Central memory CD8-positive, alpha-beta T cell (primary cell): ENCODE data around the gene ST6GALNAC1.
"Not testable (repeated sequence)": the region's sequence is repeated elsewhere in the genome, so short reads cannot be mapped to it uniquely, and the experiment has no call there.

Experiments
- ATAC-seq: fragments of 150-1000 bp; cut with Tn5 transposase; replicated peaks from 2 replicates; pipeline ENCODE4 v1.10.0; 2022; ENCODE audit warnings: mild to moderate bottlenecking, moderate FRiP score, moderate number of reproducible peaks; ENCODE audit not compliant: poor library complexity, severe bottlenecking; ENCODE audit errors: extremely low read depth
- DNase-seq, 2 donors: peaks; one replicate each; pipeline ENCODE4 v3.0.0; 2021; ENCODE audit warnings: low spot score in 2 of 2
- H3K27ac Mint-ChIP-seq: one replicate; pipeline ENCODE4 v1.8.0; 2022; ENCODE audit warnings: low read depth, mild to moderate bottlenecking, moderate library complexity, mixed read lengths
- H3K27me3 Mint-ChIP-seq: one replicate; pipeline ENCODE4 v1.8.0; 2022; ENCODE audit warnings: mixed read lengths
- H3K36me3 Mint-ChIP-seq: one replicate; pipeline ENCODE4 v1.8.0; 2022; ENCODE audit warnings: mild to moderate bottlenecking, moderate library complexity, mixed read lengths; ENCODE audit not compliant: insufficient read depth
- H3K4me1 Mint-ChIP-seq: one replicate; pipeline ENCODE4 v1.8.0; 2022; ENCODE audit warnings: mixed read lengths
- H3K4me3 Mint-ChIP-seq: one replicate; pipeline ENCODE4 v1.8.0; 2022; ENCODE audit warnings: mild to moderate bottlenecking, moderate library complexity, mixed read lengths
- H3K9me3 Mint-ChIP-seq: one replicate; pipeline ENCODE4 v1.8.0; 2022; ENCODE audit warnings: mixed read lengths

Gene ST6GALNAC1

GRCh38 chr17:76650504-76650903 lies 6.9 kb upstream of the ST6GALNAC1 start:
- ATAC-seq, result no peak
- H3K9me3 Mint-ChIP-seq, result peaks cover 5% of the 10 kb centered on the region
- H3K27ac Mint-ChIP-seq, result no peak overlapping the region
- no peaks in the 10 kb centered on the region for H3K36me3 Mint-ChIP-seq
- DNase-seq, result no peak
- no peaks in the 10 kb centered on the region for H3K4me1 Mint-ChIP-seq
- peaks cover 32% of the 10 kb centered on the region for H3K27me3 Mint-ChIP-seq
- H3K4me3 Mint-ChIP-seq, result no peak overlapping the region

GRCh38 chr17:76646712-76647111 lies 3.2 kb upstream of the ST6GALNAC1 start:
- Mint-ChIP-seq H3K4me3 (no peak overlapping the region), H3K36me3 (no peaks in the 10 kb centered on the region), H3K4me1 (no peaks in the 10 kb centered on the region), H3K27ac (no peak overlapping the region), H3K27me3 (peaks cover 31% of the 10 kb centered on the region), H3K9me3 (peaks cover 5% of the 10 kb centered on the region)
- ATAC-seq, result no peak
- no peak for DNase-seq

GRCh38 chr17:76645481-76645880 lies 1.9 kb upstream of the ST6GALNAC1 start:
- DNase-seq (no peak), ATAC-seq (no peak)
- peaks cover 24% of the 10 kb centered on the region for H3K27me3 Mint-ChIP-seq
- no peak overlapping the region for H3K27ac Mint-ChIP-seq
- no peak overlapping the region for H3K4me3 Mint-ChIP-seq
- H3K4me1 Mint-ChIP-seq, result no peaks in the 10 kb centered on the region
- H3K9me3 Mint-ChIP-seq, result peaks cover 5% of the 10 kb centered on the region
- no peaks in the 10 kb centered on the region for H3K36me3 Mint-ChIP-seq

DNA sequence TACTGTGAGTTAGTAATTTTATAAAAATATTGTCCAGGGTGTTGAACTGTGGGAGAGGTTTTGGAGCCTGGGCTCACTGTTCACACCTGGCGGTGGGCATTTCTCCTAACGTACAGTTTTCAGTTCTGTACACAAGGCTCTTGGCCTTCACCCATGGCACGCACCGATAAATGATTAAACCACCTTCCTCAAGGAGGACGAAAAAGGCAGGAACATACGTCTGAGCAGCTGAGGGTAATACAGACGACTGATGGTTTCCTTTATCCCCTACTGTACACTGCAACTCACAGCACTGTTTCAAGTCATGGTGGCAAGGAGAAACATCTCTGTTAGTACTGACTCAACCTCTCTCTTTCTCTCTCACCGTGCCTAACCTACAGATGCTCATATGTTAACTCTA lies 1.4 kb upstream of the ST6GALNAC1 start:
- DNase-seq, result no peak
- Mint-ChIP-seq H3K4me1 (no peaks in the 10 kb centered on the region), H3K4me3 (no peak overlapping the region), H3K27me3 (peaks cover 24% of the 10 kb centered on the region), H3K36me3 (no peaks in the 10 kb centered on the region), H3K9me3 (peaks cover 5% of the 10 kb centered on the region), H3K27ac (no peak overlapping the region)
- no peak for ATAC-seq

DNA sequence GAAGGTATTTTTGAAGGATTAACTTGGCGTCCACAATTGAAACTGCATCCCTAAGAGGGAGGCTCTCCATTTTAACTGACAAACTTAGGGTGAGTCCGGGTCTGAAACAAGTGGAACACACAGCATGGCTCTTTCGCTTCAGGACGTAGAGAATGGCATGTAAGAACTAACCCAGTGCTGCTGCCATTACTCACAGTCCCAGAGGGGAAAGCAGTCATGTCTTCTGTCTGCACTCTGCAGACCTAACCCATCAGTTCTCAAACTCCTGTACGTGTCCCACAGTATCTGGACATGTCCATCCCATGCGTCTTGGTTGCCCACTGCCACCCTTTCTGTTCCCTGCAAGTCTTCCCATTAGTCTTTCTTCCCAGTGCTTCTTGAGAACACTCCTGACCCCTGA lies 563 bp downstream of the ST6GALNAC1 start:
- Mint-ChIP-seq H3K36me3 (no peaks in the 10 kb centered on the region), H3K9me3 (peaks cover 5% of the 10 kb centered on the region), H3K27me3 (peaks cover 10% of the 10 kb centered on the region), H3K4me3 (no peak overlapping the region), H3K27ac (no peak overlapping the region), H3K4me1 (no peaks in the 10 kb centered on the region)
- no peak for DNase-seq
- ATAC-seq, result no peak

DNA sequence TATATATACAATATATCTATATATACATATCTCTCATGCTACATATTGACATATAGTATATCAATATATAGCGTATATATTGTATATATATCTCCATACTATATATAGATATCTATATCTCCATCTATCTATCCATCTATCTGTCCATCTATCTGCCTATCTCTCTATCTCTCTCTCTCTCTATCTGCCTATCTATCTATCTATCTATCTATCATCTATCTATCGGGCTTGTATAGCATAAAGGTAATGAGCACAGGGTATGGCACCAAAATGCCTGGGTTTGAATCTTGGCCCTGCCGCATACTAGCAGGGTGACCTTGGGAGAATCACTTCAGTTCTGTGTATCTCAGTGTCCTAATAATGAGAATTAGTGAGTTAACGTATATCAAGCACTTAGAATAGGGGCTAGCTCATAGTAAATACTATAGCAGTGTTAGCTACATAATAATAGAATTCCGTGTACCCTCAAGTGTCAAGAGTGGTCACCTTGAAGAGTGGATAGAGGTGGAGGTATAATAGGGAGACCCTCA lies 1.5 kb downstream of the ST6GALNAC1 start:
- H3K27ac Mint-ChIP-seq, result no peak overlapping the region
- no peak for DNase-seq
- no peak for ATAC-seq
- H3K4me3 Mint-ChIP-seq, result no peak overlapping the region
- no peaks in the 10 kb centered on the region for H3K4me1 Mint-ChIP-seq
- peaks cover 10% of the 10 kb centered on the region for H3K27me3 Mint-ChIP-seq
- H3K36me3 Mint-ChIP-seq, result no peaks in the 10 kb centered on the region
- peaks cover 5% of the 10 kb centered on the region for H3K9me3 Mint-ChIP-seq

- Mint-ChIP-seq H3K9me3 (peaks cover 1% of the 10 kb centered on the region), H3K27me3 (peaks cover 10% of the 10 kb centered on the region), H3K4me3 (no peak overlapping the region), H3K27ac (no peak overlapping the region), H3K4me1 (no peaks in the 10 kb centered on the region), H3K36me3 (no peaks in the 10 kb centered on the region)
- ATAC-seq (no peak), DNase-seq (no peak)
These were observed 2.1 kb downstream of the ST6GALNAC1 start for GRCh38 chr17:76641501-76641900.

- ATAC-seq (no peak), DNase-seq (no peak)
- no peak overlapping the region for H3K27ac Mint-ChIP-seq
- no peak overlapping the region for H3K4me3 Mint-ChIP-seq
- H3K4me1 Mint-ChIP-seq, result no peaks in the 10 kb centered on the region
- no peaks in the 10 kb centered on the region for H3K9me3 Mint-ChIP-seq
- H3K36me3 Mint-ChIP-seq, result no peaks in the 10 kb centered on the region
- peaks cover 10% of the 10 kb centered on the region for H3K27me3 Mint-ChIP-seq
These were observed 2.8 kb downstream of the ST6GALNAC1 start for GRCh38 chr17:76640550-76641380.

- Mint-ChIP-seq H3K27me3 (peaks cover 21% of the 10 kb centered on the region), H3K27ac (no peak overlapping the region), H3K4me3 (no peak overlapping the region), H3K9me3 (no peaks in the 10 kb centered on the region), H3K4me1 (no peaks in the 10 kb centered on the region), H3K36me3 (no peaks in the 10 kb centered on the region)
- ATAC-seq, result no peak
- no peak for DNase-seq
These were observed 5.3 kb downstream of the ST6GALNAC1 start for GRCh38 chr17:76638263-76638662.

DNA sequence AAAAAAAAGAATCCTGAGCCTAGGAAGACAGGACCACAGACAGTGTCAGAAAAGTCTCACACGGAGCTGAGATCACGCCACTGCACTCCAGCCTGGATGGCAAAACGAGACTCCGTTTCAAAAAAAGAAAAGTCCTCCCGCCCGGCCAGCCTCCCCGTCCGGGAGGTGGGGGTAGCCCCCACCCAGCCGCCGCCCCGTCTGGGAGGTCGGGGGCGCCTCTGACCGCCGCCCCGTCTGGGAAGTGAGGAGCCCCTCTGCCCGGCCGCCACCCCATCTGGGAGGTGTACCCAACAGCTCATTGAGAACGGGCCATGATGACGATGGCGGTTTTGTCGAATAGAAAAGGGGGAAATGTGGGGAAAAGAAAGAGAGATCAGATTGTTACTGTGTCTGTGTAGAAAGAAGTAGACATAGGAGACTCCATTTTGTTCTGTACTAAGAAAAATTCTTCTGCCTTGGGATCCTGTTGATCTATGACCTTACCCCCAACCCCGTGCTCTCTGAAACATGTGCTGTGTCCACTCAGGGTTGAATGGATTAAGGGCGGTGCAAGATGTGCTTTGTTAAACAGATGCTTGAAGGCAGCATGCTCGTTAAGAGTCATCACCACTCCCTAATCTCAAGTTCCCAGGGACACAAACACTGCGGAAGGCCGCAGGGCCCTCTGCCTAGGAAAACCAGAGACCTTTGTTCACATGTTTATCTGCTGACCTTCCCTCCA lies 6.9 kb downstream of the ST6GALNAC1 start:
- H3K4me1 Mint-ChIP-seq, H3K36me3 Mint-ChIP-seq, H3K4me3 Mint-ChIP-seq, H3K27ac Mint-ChIP-seq, H3K9me3 Mint-ChIP-seq, DNase-seq, ATAC-seq: not testable (repeated sequence)
- H3K27me3 Mint-ChIP-seq, result peaks cover 21% of the 10 kb centered on the region

DNA sequence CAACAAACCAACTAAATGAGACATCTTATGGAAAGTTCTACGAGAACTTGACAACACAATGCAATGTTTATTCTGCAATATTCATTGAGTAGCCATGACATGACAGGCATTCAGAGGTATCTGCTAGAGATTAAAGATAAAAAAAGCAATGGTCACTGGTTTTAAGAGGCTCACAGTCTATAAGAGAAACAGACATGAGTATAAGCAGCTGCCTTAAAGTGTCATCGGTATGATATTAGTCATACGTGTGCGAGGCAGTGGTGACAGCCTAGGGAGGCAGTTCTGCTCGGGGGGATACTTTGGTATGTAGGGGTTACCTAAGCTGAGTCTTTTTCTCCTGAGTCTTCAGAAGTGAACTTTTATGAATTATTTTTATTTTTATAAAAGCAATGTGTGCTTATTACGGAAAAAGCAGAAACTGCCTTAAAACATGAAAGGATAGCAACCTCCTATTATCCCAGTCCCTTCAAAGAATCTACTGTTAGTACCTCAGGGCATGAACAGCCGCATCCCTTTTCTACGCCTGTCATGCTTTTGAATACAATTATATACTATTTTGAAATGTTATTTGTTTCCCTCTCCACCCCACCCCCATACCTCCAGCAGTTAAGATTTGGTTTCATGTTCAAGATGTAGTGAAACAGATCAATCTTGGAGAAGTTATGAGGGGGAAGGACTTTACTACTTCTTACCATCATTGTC lies 7.7 kb downstream of the ST6GALNAC1 start:
- Mint-ChIP-seq H3K27me3 (peaks cover 21% of the 10 kb centered on the region), H3K4me1 (no peaks in the 10 kb centered on the region), H3K36me3 (no peaks in the 10 kb centered on the region), H3K9me3 (no peaks in the 10 kb centered on the region), H3K27ac (no peak overlapping the region), H3K4me3 (no peak overlapping the region)
- ATAC-seq (no peak), DNase-seq (no peak)

DNA sequence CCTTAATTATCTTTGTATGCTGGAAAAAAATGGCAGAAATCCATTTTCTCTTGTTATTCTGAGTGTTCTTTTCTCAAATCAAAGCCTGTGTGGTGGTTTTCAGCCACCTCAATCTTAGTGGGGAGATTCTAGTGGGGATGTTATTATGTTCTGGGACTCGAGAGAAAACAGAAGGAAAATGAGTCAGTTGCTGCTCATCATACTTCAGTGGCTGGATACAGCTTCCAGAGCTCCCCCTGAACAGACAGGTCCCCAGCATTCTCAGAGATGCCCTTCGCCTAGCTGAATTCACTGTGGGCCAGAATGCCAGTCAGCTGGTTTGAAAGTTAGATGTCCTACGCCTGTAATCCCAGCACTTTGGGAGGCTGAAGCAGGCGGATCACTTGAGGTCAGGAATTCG lies 8.5 kb downstream of the ST6GALNAC1 start:
- H3K27ac Mint-ChIP-seq, result no peak overlapping the region
- no peak for ATAC-seq
- peaks cover 21% of the 10 kb centered on the region for H3K27me3 Mint-ChIP-seq
- no peaks in the 10 kb centered on the region for H3K36me3 Mint-ChIP-seq
- no peak for DNase-seq
- no peaks in the 10 kb centered on the region for H3K9me3 Mint-ChIP-seq
- no peaks in the 10 kb centered on the region for H3K4me1 Mint-ChIP-seq
- H3K4me3 Mint-ChIP-seq, result no peak overlapping the region
